Measurements from ENCODE around the gene SEPTIN7. TPM values are rescaled to one million over a fixed set of nuclear protein-coding genes. Genes with fewer than 3 reads are reported as not detected.

The SEPTIN7 gene
- total and polyA plus RNA-seq, 2 of the 13 experiments (the other 11 are each of a cell fraction or from before 2014, with no cell fraction given), result 103 to 129 TPM

DNA sequence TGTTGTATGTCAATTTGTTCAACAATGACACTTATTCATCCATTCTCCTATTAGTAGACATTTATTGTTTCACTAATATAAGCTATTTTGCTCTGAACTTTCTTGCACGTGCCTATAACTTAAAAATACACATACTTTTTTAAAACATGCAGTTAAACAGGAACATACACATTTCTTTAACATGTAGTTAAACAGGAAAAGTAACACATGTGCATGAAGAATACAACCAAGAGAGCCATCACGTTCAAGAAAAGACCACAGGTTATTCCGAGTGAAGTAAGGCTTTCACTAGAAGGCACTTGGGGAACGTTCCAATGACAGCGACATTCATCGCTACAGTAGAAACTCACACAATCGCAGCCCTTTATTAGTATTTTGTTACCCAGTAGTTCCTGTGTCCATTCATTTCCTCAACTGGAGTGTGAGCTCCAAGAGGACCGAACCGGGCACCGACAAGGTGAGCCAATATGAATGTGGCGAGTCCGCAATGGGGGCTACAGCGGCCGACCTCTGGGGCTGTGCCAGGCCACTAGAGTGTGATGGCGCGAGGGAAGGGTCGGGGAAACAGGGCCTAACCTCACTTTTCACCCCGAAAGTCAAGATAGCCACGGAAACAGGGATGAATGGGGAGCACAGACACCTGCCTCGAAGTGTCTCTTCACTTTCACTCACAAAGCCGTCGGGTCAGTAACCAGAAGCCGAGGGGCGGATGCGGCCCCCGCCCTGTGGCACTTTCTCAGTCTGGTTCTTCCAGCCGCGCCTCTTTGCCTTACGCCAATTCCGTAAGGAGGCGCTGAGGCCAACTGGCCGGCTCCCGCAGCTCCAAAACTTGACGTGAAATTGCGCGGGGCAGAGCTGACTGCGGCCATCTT is 775 bp upstream of the SEPTIN7 start (continued):
- TF ChIP-seq, protein P1, sequence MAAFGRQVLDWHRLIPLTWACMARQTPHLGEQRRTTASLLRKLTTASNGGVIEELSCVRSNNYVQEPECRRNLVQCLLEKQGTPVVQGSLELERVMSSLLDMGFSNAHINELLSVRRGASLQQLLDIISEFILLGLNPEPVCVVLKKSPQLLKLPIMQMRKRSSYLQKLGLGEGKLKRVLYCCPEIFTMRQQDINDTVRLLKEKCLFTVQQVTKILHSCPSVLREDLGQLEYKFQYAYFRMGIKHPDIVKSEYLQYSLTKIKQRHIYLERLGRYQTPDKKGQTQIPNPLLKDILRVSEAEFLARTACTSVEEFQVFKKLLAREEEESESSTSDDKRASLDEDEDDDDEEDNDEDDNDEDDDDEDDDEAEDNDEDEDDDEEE (CRISPR knock-in tag; IDR thresholded peaks at IDR 0.05), result no peak
- TF ChIP-seq, protein P2, sequence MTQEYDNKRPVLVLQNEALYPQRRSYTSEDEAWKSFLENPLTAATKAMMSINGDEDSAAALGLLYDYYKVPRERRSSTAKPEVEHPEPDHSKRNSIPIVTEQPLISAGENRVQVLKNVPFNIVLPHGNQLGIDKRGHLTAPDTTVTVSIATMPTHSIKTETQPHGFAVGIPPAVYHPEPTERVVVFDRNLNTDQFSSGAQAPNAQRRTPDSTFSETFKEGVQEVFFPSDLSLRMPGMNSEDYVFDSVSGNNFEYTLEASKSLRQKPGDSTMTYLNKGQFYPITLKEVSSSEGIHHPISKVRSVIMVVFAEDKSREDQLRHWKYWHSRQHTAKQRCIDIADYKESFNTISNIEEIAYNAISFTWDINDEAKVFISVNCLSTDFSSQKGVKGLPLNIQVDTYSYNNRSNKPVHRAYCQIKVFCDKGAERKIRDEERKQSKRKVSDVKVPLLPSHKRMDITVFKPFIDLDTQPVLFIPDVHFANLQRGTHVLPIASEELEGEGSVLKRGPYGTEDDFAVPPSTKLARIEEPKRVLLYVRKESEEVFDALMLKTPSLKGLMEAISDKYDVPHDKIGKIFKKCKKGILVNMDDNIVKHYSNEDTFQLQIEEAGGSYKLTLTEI (CRISPR knock-in tag; conservative IDR thresholded peaks at IDR 0.05), result no peak
- TF ChIP-seq, protein P3, sequence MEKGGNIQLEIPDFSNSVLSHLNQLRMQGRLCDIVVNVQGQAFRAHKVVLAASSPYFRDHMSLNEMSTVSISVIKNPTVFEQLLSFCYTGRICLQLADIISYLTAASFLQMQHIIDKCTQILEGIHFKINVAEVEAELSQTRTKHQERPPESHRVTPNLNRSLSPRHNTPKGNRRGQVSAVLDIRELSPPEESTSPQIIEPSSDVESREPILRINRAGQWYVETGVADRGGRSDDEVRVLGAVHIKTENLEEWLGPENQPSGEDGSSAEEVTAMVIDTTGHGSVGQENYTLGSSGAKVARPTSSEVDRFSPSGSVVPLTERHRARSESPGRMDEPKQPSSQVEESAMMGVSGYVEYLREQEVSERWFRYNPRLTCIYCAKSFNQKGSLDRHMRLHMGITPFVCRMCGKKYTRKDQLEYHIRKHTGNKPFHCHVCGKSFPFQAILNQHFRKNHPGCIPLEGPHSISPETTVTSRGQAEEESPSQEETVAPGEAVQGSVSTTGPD (CRISPR knock-in tag; IDR thresholded peaks at IDR 0.05), result no peak
- TF ChIP-seq ZNF790 (CRISPR knock-in tag; IDR thresholded peaks at IDR 0.05; ENCODE audit: borderline replicate concordance) (no peak), XBP1 (CRISPR knock-in tag; IDR thresholded peaks at IDR 0.05) (no peak)
- TF ChIP-seq, protein P4, sequence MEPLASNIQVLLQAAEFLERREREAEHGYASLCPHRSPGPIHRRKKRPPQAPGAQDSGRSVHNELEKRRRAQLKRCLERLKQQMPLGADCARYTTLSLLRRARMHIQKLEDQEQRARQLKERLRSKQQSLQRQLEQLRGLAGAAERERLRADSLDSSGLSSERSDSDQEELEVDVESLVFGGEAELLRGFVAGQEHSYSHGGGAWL (CRISPR knock-in tag; IDR thresholded peaks at IDR 0.05), result no peak
- TF ChIP-seq, protein P5, sequence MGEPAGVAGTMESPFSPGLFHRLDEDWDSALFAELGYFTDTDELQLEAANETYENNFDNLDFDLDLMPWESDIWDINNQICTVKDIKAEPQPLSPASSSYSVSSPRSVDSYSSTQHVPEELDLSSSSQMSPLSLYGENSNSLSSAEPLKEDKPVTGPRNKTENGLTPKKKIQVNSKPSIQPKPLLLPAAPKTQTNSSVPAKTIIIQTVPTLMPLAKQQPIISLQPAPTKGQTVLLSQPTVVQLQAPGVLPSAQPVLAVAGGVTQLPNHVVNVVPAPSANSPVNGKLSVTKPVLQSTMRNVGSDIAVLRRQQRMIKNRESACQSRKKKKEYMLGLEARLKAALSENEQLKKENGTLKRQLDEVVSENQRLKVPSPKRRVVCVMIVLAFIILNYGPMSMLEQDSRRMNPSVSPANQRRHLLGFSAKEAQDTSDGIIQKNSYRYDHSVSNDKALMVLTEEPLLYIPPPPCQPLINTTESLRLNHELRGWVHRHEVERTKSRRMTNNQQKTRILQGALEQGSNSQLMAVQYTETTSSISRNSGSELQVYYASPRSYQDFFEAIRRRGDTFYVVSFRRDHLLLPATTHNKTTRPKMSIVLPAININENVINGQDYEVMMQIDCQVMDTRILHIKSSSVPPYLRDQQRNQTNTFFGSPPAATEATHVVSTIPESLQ (CRISPR knock-in tag; conservative IDR thresholded peaks at IDR 0.05), result no peak

Data from HepG2 (cell line).